Measurements from ENCODE around the gene XYLB. TPM values are rescaled to one million over a fixed set of nuclear protein-coding genes. Genes with fewer than 3 reads are reported as not detected.

The XYLB gene
- polyA plus RNA-seq, 3 donors from 2014 or later = 1.2 to 1.5 (median 1.4) TPM

Other genes starting within 250 kb of the XYLB start
- gene ACAA1, start 209.7 kb upstream of the XYLB start, polyA plus RNA-seq = 100 to 1,000 TPM in 1 of 3 donors, 10 to 100 TPM in 2; 74.8 to 113 (median 82.8) TPM
- 100 to 1,000 TPM in 2 of 3 donors, 10 to 100 TPM in 1; 94.0 to 205 (median 129) TPM for gene MYD88, start 208.1 kb upstream of the XYLB start, polyA plus RNA-seq
- gene OXSR1, start 181.2 kb upstream of the XYLB start, polyA plus RNA-seq = 10 to 100 TPM; 13.1 to 16.1 (median 13.5) TPM
- gene SLC22A13, start 81.0 kb upstream of the XYLB start, polyA plus RNA-seq = not detected
- gene SLC22A14, start 64.5 kb upstream of the XYLB start, polyA plus RNA-seq = not detected
- under 1 TPM; 0.02 to 0.39 (median 0.04) TPM for gene ACVR2B, start 107.1 kb downstream of the XYLB start, polyA plus RNA-seq
- gene EXOG, start 149.6 kb downstream of the XYLB start, polyA plus RNA-seq = 10 to 100 TPM in 1 of 3 donors, 1 to 10 TPM in 2; 2.9 to 19.6 (median 6.9) TPM